ENCODE results near the gene AGO1. TPM values are rescaled to one million over a fixed set of nuclear protein-coding genes. Genes with fewer than 3 reads are reported as not detected.

The AGO1 gene
- total and polyA plus RNA-seq, 2 of the 13 experiments (the other 11 are each of a cell fraction or from before 2014, with no cell fraction given): 9.2 to 18.6 TPM

GRCh38 chr1:35882945-35883634, at the start of gene AGO1 (continued):
- TF ChIP-seq ZNF317 (CRISPR knock-in tag; IDR thresholded peaks at IDR 0.05): no peak
- TF ChIP-seq SAP130 (CRISPR knock-in tag; IDR thresholded peaks at IDR 0.05; ENCODE audit: low read depth): peak; percentile 79
- no peak for TF ChIP-seq CSRNP2 (CRISPR knock-in tag; conservative IDR thresholded peaks at IDR 0.05; ENCODE audit: low read depth)
- TF ChIP-seq ATF3 (CRISPR knock-in tag; IDR thresholded peaks at IDR 0.05): 0 out of 2 replicates have a peak, but pooled peaks have one; percentile 5
- peak; percentile 63 for TF ChIP-seq NR2C2 (CRISPR knock-in tag; IDR thresholded peaks at IDR 0.05; ENCODE audit: borderline replicate concordance)
- peak; percentile 46 for TF ChIP-seq ELF1 (CRISPR knock-in tag; IDR thresholded peaks at IDR 0.05)
- TF ChIP-seq ZNF652 (CRISPR knock-in tag; IDR thresholded peaks at IDR 0.05; ENCODE audit: borderline replicate concordance, low read depth): no peak
- TF ChIP-seq SPEN (CRISPR knock-in tag; IDR thresholded peaks at IDR 0.05; ENCODE audit: low read depth): peak; percentile 77
- TF ChIP-seq ZNF816 (CRISPR knock-in tag; IDR thresholded peaks at IDR 0.05; ENCODE audit: borderline replicate concordance): no peak
- TF ChIP-seq CREB1 (IDR thresholded peaks at IDR 0.05): no peak
- no peak for TF ChIP-seq CREB1 (CRISPR knock-in tag; IDR thresholded peaks at IDR 0.05)
- TF ChIP-seq ZC3H13 (CRISPR knock-in tag; IDR thresholded peaks at IDR 0.05): no peak
- no peak for TF ChIP-seq SRSF4 (IDR thresholded peaks at IDR 0.05; ENCODE audit: low read depth, low read length, poor library complexity, severe bottlenecking)
- peak; percentile 69; the same call in 1 of the 2 replicates for TF ChIP-seq UBTF (CRISPR knock-in tag; IDR thresholded peaks at IDR 0.05)
- TF ChIP-seq ZNF746 (CRISPR knock-in tag; IDR thresholded peaks at IDR 0.05): no peak
- no peak for TF ChIP-seq JUNB (CRISPR knock-in tag; IDR thresholded peaks at IDR 0.05; ENCODE audit: borderline replicate concordance)
- no peak for TF ChIP-seq ZBTB2 (CRISPR knock-in tag; IDR thresholded peaks at IDR 0.05; ENCODE audit: low read depth)
- TF ChIP-seq SP4 (CRISPR knock-in tag; IDR thresholded peaks at IDR 0.05): peak; percentile 65; the same call in 1 of the 2 replicates
- peak; percentile 81 for TF ChIP-seq RBFOX2 (IDR thresholded peaks at IDR 0.05; ENCODE audit: low read depth, low read length)
- peak; percentile 69 for TF ChIP-seq ZNF547 (CRISPR knock-in tag; IDR thresholded peaks at IDR 0.05)
- peak; percentile 54; the same call in 1 of the 2 replicates for TF ChIP-seq HDAC2 (CRISPR knock-in tag; IDR thresholded peaks at IDR 0.05)
